ENCODE data around the gene BATF3. TPM values are rescaled to one million over a fixed set of nuclear protein-coding genes. Genes with fewer than 3 reads are reported as not detected.

The BATF3 gene
- polyA plus RNA-seq, 4 donors, result 0.85 to 1.6 (median 1.4) TPM

DNA sequence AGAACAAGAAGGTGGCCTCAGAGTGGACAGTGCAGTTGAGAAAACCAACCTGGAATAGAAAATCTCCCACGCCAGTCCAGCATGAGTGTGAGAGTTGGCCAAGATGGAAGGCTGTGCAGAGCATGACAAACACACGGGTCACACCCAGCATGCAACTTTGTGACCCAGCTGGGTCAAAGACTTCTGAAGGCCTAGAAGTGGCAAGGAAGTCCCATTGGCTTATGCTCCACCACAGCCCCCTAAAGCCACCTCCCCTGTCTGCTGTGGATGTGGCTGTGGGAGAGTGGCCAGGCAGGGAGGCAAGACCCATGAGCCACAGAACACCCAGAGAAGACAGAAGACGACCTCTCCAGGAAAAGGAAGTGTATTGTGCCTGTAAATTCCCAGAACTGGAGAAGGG lies 13.6 kb downstream of the BATF3 start:
- no peak for DNase-seq (ENCODE audit: low read depth in 4 of 4, low spot score in 3 of 4)

GRCh38 chr1:212685429-212685828 lies 14.2 kb downstream of the BATF3 start:
- DNase-seq (ENCODE audit: low read depth in 4 of 4, low spot score in 3 of 4), result no peak

GRCh38 chr1:212684521-212685090 lies 15.0 kb downstream of the BATF3 start:
- DNase-seq (ENCODE audit: low read depth in 4 of 4, low spot score in 3 of 4), result no peak

DNA sequence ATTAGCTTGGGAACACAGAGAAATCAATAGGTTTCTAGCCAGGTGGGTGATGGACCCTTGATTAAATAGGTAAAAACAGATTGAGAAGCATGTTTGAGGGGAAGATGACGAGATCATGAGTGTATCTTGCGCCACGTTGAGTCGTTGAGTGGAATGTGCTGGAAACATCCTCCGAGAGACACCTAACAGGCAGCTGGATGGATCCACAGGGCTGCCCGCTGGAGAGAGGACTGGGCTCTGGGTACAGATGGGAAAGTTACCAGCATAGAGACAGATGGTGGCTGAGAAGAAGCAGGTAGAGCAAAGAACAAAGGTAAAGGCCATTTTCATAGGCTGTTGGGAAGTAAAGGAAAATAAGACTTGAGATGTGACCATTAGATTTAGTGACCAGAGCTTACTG lies 15.6 kb downstream of the BATF3 start:
- DNase-seq (ENCODE audit: low read depth in 4 of 4, low spot score in 3 of 4), result no peak

DNA sequence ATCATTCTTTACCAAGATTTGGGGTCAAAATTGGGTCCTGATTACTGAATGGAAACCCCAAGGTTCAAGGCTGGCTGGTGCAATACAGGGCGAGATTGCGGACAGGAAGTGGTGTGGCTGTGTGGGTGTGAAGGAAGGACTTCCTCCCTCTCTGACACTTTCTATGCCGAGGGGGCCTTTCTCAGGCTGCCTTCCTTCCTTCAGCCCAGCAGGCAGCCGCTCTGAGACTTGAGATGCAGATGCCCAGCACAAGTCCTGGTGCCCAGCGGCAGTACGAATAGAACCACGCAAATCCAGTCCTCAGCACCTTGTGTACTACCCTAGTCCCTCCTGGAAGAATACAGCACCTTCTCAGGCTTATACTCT lies 16.3 kb downstream of the BATF3 start:
- DNase-seq (ENCODE audit: low read depth in 4 of 4, low spot score in 3 of 4), result no peak

GRCh38 chr1:212680680-212681389 lies 18.8 kb downstream of the BATF3 start:
- DNase-seq (ENCODE audit: low read depth in 4 of 4, low spot score in 3 of 4), result no peak

DNA sequence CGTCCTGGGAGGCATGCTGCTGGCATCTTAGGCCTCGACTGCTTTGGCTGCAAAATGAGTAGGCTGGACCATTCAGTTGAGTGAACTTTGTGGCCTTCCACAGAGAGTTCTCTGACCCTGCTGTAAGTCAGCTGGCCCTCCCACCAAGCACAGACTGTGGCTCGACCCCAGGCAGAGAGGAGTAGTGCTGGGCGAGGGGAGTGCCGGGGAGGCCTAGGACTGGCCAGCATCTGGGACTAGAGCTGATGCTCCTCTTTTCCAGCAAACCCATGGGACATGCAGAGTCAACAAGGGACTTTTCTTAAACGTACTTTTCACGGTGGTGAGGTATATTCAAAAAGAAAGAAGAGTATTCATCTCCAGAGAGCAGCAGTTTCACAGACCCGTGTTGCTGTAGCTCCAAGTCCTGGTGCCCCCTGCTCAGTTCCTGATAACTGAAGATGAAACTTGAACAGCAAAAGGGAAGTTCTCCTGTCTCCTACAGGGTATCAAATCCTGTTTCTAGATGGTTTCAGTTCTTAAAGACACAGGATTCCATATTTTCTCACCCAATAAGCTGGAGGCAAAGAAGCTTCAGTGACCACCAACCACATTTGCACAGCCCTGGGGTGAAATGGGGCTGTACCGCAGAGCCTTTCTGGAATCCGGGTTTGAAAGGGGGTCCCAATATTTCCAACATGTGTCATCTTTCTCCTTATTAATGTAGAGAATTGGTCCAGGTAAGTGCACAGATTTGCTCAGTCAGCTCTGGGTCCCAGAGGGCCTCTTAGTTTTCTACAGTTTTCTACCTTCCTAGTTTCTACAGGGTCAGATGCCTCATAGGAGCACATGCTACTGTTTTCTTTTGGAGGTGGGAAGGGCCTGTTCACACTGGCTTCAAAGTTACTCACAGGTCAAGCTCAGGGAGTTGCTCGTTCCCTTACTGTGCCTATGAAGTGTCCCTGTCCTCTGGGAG lies 20.9 kb downstream of the BATF3 start:
- no peak for DNase-seq (ENCODE audit: low read depth in 4 of 4, low spot score in 3 of 4)

- DNase-seq (ENCODE audit: low read depth in 4 of 4, low spot score in 3 of 4), result no peak
These were observed 22.1 kb downstream of the BATF3 start for GRCh38 chr1:212677573-212677972.

- no peak for DNase-seq (ENCODE audit: low read depth in 4 of 4, low spot score in 3 of 4)
These were observed 22.5 kb downstream of the BATF3 start for GRCh38 chr1:212677136-212677535.

GRCh38 chr1:212675675-212676074 lies 24.0 kb downstream of the BATF3 start:
- no peak for DNase-seq (ENCODE audit: low read depth in 4 of 4, low spot score in 3 of 4)

DNA sequence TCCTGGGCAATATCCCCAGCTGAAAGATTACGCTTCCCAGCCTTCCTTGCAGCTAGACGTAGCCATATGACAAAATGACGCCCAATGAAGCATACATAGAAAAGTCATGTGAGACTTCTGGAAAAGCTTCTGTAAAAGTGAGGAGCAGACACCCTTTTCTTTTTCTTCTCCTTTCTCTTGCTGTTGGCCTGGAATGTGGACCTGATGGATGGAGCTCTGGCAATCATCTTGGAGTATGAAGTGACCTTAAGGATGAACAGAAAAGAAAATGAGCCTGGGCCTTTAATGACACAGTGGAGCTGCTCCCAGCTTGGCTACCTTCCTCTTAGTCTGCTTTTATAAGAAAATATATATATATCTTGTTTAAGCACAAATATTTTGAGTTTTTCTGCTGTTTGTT lies 24.8 kb downstream of the BATF3 start:
- DNase-seq (ENCODE audit: low read depth in 4 of 4, low spot score in 3 of 4), result no peak

DNA sequence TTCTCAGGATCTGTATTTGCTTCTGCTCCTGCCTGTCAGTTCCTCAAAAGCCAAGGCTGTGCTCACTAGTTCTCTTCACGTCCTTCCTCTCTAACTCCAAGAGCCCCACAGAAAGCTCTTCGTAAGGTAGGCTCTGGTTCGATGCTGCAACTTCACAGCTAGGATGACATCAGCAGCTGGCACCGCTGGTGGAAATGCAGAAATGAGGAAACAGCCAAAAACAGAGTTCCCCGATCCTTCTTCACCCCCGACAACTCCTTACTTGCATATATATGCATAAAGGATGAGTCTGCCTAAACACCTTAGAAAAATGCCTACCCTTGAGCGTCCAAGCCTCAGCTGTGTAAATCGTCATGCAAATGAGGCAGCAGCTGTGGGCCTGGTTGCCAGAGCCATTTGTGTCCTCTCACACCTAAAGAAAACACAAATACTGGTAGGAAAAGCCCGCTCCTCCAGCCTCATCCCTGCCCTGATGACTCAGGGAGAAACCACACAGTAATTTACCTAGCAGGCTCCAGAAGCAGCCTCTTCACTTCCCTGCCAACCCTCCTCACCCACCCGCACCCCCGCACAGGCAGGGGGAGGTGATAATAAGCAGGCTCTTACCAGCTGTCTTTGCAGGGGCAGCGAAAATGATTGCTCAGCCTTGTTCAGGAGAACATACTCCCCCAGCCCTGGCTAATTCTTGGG lies 28.2 kb downstream of the BATF3 start:
- DNase-seq (ENCODE audit: low read depth in 4 of 4, low spot score in 3 of 4), result peak in 2 of 4 donors; percentile 36

DNA sequence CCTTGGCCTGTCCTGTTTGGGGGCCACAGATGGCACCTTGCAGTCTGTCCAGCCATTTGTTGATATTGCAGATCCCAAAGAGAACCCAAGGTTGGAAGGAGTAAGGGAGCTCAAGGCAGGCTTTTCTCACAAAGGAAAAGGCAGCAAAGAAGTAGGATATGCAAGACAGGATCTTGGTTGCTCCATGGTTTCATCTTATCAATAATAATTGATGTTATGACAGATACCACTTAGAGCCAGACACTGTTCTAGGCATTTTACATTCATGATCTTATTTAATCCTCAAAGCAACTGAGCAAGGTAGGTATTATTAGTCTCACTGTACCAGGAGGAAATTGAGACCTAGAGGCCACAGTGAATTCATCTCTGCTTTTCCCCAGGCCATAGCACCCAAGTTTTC lies 28.8 kb downstream of the BATF3 start:
- DNase-seq (ENCODE audit: low read depth in 4 of 4, low spot score in 3 of 4), result no peak

GRCh38 chr1:212670301-212670700 lies 29.3 kb downstream of the BATF3 start:
- DNase-seq (ENCODE audit: low read depth in 4 of 4, low spot score in 3 of 4), result no peak

DNA sequence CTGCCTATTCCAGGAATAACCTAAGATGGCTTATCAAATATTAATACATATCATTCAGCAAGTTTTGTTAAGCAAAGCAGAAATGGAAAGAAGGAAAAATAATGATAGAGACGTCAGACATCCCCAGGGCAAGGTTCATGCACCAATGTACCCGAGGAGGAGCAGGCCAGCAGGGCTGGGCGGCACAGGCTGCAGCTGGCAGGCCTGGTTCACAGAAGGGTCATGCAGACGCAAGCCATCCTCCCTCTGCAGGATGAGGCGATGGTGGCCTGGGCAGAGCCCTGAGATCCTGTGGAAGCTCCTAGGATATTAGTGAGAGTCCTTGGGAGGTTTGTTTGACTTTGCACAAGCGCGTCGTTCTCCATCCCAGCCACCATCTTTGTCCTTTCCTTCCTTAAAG lies 30.0 kb downstream of the BATF3 start:
- no peak for DNase-seq (ENCODE audit: low read depth in 4 of 4, low spot score in 3 of 4)

DNA sequence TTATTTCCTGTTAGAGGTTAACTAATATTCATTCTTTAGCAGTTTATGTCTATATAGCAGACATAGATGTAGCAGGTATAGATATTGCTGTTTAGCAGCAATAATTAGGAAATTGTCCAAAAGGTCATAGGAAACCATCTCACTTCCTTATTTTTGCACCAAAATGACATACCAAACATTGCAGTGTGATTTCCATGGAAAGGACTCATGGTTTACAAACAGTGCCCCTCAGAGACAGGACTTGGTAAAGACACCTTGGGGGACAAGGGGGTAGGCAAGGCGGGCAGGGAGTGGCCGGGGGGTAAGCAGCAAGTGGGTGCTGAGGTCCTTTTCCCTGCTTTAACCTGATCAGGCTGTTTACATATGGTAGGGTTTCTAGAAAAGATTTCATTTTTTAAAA lies 30.5 kb downstream of the BATF3 start:
- no peak for DNase-seq (ENCODE audit: low read depth in 4 of 4, low spot score in 3 of 4)

DNA sequence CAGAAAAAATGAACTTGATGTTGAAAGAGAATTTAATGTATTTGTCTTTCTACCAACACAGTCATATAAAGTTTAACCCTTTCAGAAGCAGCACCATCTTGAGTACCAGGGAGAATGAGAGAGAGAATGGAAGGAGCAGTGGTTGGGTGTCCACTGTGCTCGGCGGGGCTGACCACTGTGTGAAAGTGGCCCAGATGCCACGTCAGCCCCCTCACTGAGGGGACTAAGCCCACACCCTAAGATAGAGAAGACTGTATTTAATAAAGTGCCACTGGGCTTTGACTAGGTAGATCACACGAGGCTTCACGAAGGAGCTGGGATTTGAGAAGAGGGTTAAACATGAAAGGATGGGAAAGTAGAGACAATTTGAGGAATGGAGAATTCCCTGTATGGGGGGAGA lies 31.2 kb downstream of the BATF3 start:
- no peak for DNase-seq (ENCODE audit: low read depth in 4 of 4, low spot score in 3 of 4)

GRCh38 chr1:212667223-212668139 lies 32.2 kb downstream of the BATF3 start:
- peak in 1 of 4 donors; percentile 50 for DNase-seq (ENCODE audit: low read depth in 4 of 4, low spot score in 3 of 4)

DNA sequence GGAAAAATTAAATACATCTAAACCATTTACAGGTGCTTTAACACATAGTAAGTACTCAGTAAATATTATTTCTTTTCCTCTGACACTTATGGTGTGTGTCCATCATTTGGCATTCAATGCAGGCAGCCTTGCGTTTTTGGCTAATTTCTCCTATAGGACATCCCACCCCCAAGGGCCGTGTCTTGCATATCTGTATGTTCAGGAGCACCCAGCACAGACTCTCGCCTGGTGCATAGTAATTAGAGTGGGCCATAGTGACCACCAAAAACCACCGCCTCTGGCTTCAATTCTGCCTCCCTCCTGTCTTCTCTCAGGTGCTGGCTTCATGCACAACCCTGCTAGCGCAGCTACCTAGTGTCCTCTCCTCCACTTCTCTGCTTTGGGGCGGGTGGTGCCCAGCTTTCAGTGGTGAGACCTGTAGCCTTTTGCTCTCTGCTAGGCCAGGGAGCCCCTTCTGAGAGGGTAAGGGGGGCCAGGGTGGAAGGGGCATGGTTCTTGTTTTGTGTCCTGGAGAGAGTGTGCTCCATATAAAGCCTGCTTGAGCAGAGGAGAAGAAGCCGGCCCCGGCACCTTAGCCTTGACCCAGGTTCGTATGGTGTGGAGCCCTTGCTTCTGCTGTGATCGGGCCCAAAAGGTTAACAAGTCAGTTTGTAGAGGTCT lies 33.4 kb downstream of the BATF3 start:
- DNase-seq (ENCODE audit: low read depth in 4 of 4, low spot score in 3 of 4), result no peak

Measured in left renal pelvis (tissue), 4 donors.